Lower leg skin (tissue), 4 donors: Measurements from ENCODE around the gene TMEM140. TPM values are rescaled to one million over a fixed set of nuclear protein-coding genes. Genes with fewer than 3 reads are reported as not detected.

Experiments used
- DNase-seq, 2 donors: peaks; one replicate each; pipeline ENCODE4 v3.0.0-alpha.2; 2019; ENCODE audit warnings: low spot score in 2 of 2
- H3K4me3 ChIP-seq: fragments of 200-600 bp; sonication (generic); 2 replicates; pipeline ENCODE4 v1.5.1; 2017; ENCODE audit warnings: mild to moderate bottlenecking, low read depth; ENCODE audit not compliant: poor library complexity, severe bottlenecking
- POLR2A ChIP-seq, 2 donors: fragments of 450-650 bp; IDR thresholded peaks; one replicate each; pipeline ENCODE4 v1.6.1; 2016 to 2017; ENCODE audit warnings: antibody characterized with exemption in 2 of 2, mild to moderate bottlenecking in 1 of 2, moderate library complexity in 1 of 2
- WGBS, 2 donors: methylation state at CpG; one replicate each; pipeline ENCODE4 v1.1.5; 2018; 5-methylcytosine and 5-hydroxymethylcytosine counted together
- intact Hi-C: fragments of 100-400 bp; cut with DNase I; formaldehyde crosslinking; loops from one replicate; pipeline ENCODE4 v1.15.0; 2023; ENCODE audit warnings: low total_unique reads
- microRNA-seq, 2 donors: library from miRNA; unstranded; fragments of <30 nt; microRNA quantifications; one replicate each; pipeline ENCODE4, GENCODE V29; 2016; ENCODE audit warnings: borderline replicate concordance in 2 of 2, borderline number of aligned reads in 1 of 2
- total RNA-seq, 4 donors: library from RNA; depleted of rRNA; stranded (reverse); fragments of >200 nt; gene quantifications; one replicate each; pipeline ENCODE4 v1.1.0, GENCODE V29; 2016
- TF ChIP-seq, protein P1 (sequence below), 3 donors: fragments of 450-650 bp; IDR thresholded peaks; one replicate each; pipeline ENCODE4 v1.5.1; 2016; ENCODE audit warnings: antibody characterized with exemption in 3 of 3, mild to moderate bottlenecking in 3 of 3, moderate library complexity in 2 of 3

Gene TMEM140
- total RNA-seq, 4 donors from 2014 or later: 4.3 to 8.6 (median 7.9) TPM

DNA sequence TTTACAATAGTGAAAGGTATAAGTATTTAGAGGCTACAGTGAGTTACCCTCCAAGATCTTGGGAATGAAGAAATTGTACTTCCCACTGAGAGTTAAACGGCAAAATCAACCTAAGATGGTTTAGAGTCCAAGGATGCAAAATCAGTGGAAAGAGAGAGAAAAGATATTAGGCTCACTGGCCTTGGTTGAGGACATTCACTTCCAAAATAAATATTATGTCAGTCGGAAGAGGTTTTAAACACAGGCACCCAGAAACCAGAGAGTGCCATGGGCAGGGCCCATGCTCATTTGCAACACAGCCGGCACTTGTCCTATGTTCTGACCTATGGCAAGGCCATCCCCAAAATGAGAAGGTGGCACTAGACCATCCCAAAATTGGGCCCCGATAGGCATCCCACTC is 67.3 kb downstream of the TMEM140 start:
- WGBS, 2 donors: 90 to 96% methylated on average over 4 of the region's 4 CpGs
- no peak for DNase-seq
- no peak for TF ChIP-seq POLR2A (IDR thresholded peaks at IDR 0.05)
- TF ChIP-seq, protein P1, sequence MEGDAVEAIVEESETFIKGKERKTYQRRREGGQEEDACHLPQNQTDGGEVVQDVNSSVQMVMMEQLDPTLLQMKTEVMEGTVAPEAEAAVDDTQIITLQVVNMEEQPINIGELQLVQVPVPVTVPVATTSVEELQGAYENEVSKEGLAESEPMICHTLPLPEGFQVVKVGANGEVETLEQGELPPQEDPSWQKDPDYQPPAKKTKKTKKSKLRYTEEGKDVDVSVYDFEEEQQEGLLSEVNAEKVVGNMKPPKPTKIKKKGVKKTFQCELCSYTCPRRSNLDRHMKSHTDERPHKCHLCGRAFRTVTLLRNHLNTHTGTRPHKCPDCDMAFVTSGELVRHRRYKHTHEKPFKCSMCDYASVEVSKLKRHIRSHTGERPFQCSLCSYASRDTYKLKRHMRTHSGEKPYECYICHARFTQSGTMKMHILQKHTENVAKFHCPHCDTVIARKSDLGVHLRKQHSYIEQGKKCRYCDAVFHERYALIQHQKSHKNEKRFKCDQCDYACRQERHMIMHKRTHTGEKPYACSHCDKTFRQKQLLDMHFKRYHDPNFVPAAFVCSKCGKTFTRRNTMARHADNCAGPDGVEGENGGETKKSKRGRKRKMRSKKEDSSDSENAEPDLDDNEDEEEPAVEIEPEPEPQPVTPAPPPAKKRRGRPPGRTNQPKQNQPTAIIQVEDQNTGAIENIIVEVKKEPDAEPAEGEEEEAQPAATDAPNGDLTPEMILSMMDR (IDR thresholded peaks at IDR 0.05): no peak
- no peak overlapping the region for H3K4me3 ChIP-seq
- intact Hi-C loops: no loop called here

DNA sequence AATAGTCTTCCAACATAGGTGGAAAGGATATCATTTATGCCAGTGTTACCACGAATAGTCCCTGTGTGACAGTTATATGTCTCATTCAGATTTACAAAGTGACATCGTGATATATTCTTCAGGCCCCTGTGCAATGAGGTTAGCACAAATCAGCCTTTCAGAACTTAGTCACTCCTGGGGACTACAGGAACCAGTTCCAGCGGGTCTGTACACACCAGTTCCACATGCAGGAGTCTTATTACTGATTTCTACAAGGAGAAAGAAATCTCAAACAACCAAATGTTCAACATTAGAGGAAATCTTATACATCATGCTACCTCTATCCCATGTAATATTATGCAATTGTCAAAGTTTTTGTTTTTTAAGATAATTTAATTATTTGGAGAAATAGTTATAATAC is 67.8 kb downstream of the TMEM140 start:
- TF ChIP-seq POLR2A (IDR thresholded peaks at IDR 0.05): no peak
- TF ChIP-seq, protein P1 (IDR thresholded peaks at IDR 0.05): no peak
- 70 to 81% methylated on average over 3 of the region's 3 CpGs for WGBS, 2 donors
- intact Hi-C loops: no loop called here
- DNase-seq: no peak
- H3K4me3 ChIP-seq: no peak overlapping the region

Small RNA genes within 50 kb of the gene (microRNA-seq; reads per million reads assigned to microRNA genes)
- gene MIR6509: 0.57 to 2.7 reads per million in 2 donors

Other genes starting within 250 kb of the TMEM140 start
- 1 to 10 TPM in 2 of 4 donors, under 1 TPM in 2; 0.69 to 2.8 (median 0.92) TPM for gene AGBL3, start 161.6 kb upstream of the TMEM140 start, total RNA-seq
- 10 to 100 TPM; 26.1 to 42.2 (median 30.5) TPM for gene CYREN, start 22.6 kb downstream of the TMEM140 start, total RNA-seq
- 10 to 100 TPM; 16.7 to 25.0 (median 20.8) TPM for gene WDR91, start 63.5 kb downstream of the TMEM140 start, total RNA-seq
- 1 to 10 TPM in 1 of 4 donors, under 1 TPM in 1, not detected in 2; 0.36 to 5.5 TPM for gene STRA8, start 85.8 kb downstream of the TMEM140 start, total RNA-seq